ENCODE measurements around the gene TTLL11. TPM values are rescaled to one million over a fixed set of nuclear protein-coding genes. Genes with fewer than 3 reads are reported as not detected.

The TTLL11 gene
- total and polyA plus RNA-seq, 8 donors = 5.4 to 11.6 (median 9.5) TPM

DNA sequence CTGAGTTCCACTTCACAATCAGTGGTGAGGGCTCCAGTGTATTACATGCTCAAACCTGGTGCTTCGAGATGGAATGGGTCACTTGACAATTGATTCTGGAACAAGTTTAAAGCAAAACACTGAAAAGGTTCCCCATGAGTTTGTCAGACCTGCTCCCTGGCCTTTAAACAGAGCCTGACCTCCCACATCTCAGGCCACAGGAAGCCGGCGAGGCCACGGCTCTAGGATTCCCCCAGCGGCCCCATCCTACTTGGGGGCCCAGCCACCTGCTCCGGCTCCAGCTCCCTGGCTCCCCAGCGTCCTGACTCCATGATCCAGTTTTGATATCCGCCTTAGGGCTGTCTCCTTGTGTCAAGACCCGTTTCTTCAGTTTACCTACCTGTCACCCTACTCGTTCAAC is 62.0 kb downstream of the TTLL11 start:
- intact Hi-C loops (cut with DNase I) = no loop called here
- Histone ChIP-seq H3K27ac (no peak overlapping the region), H3K27me3 (no peaks in the 10 kb centered on the region), H3K4me1 (peaks cover 0 to 11% of the 10 kb centered on the region in 2 donors), H3K36me3 (no peaks in the 10 kb centered on the region), H3K9me3 (no peaks in the 10 kb centered on the region), H3K4me3 (no peak overlapping the region)
- DNase-seq = no peak
- ATAC-seq = no peak
- TF ChIP-seq, protein P1, sequence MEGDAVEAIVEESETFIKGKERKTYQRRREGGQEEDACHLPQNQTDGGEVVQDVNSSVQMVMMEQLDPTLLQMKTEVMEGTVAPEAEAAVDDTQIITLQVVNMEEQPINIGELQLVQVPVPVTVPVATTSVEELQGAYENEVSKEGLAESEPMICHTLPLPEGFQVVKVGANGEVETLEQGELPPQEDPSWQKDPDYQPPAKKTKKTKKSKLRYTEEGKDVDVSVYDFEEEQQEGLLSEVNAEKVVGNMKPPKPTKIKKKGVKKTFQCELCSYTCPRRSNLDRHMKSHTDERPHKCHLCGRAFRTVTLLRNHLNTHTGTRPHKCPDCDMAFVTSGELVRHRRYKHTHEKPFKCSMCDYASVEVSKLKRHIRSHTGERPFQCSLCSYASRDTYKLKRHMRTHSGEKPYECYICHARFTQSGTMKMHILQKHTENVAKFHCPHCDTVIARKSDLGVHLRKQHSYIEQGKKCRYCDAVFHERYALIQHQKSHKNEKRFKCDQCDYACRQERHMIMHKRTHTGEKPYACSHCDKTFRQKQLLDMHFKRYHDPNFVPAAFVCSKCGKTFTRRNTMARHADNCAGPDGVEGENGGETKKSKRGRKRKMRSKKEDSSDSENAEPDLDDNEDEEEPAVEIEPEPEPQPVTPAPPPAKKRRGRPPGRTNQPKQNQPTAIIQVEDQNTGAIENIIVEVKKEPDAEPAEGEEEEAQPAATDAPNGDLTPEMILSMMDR (IDR thresholded peaks at IDR 0.05) = no peak

GRCh38 chr9:122030357-122030756 is 62.8 kb downstream of the TTLL11 start:
- H3K27me3 ChIP-seq = no peaks in the 10 kb centered on the region
- no peak for DNase-seq
- TF ChIP-seq, protein P1 (IDR thresholded peaks at IDR 0.05) = no peak
- no peak for ATAC-seq
- intact Hi-C loops (cut with DNase I) = no loop called here
- H3K36me3 ChIP-seq = no peaks in the 10 kb centered on the region
- H3K27ac ChIP-seq = no peak overlapping the region
- H3K9me3 ChIP-seq = no peaks in the 10 kb centered on the region
- H3K4me1 ChIP-seq = peaks cover 0 to 11% of the 10 kb centered on the region in 2 donors
- no peak overlapping the region for H3K4me3 ChIP-seq

GRCh38 chr9:122029898-122030297 is 63.2 kb downstream of the TTLL11 start:
- ATAC-seq (no peak), DNase-seq (no peak)
- TF ChIP-seq, protein P1 (IDR thresholded peaks at IDR 0.05) = no peak
- H3K36me3 ChIP-seq = no peaks in the 10 kb centered on the region
- no peak overlapping the region for H3K27ac ChIP-seq
- intact Hi-C loops (cut with DNase I) = no loop called here
- no peaks in the 10 kb centered on the region for H3K9me3 ChIP-seq
- no peak overlapping the region for H3K4me3 ChIP-seq
- no peaks in the 10 kb centered on the region for H3K27me3 ChIP-seq
- peaks cover 0 to 11% of the 10 kb centered on the region in 2 donors for H3K4me1 ChIP-seq

- intact Hi-C loops (cut with DNase I) = no loop called here
These were observed 65.0 kb downstream of the TTLL11 start for GRCh38 chr9:122028089-122028488.

DNA sequence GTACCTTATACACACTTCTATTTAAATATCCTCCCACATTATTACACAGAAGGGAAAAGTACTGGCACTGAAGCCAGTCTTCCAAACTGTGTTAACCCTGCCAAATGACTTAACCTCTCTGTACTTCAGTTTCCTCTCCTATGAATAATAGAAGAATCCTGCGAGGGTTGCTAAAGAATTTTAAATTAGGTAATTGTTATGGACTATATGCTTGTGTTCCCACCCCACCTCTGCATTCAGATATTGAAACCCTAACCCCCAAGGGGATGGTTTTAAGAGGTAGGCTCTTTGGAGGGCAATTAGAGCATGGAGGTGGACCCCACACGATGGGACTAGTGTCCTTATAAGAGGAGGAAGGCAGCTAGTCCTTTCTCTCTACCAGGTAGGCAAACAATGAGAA is 72.7 kb downstream of the TTLL11 start:
- TF ChIP-seq, protein P1 (IDR thresholded peaks at IDR 0.05) = no peak
- intact Hi-C loops (cut with DNase I) = no loop called here
- DNase-seq (no peak), ATAC-seq (no peak)
- Histone ChIP-seq H3K36me3 (no peaks in the 10 kb centered on the region), H3K4me1 (no peaks in the 10 kb centered on the region), H3K9me3 (no peaks in the 10 kb centered on the region), H3K4me3 (no peak overlapping the region), H3K27ac (no peak overlapping the region), H3K27me3 (no peaks in the 10 kb centered on the region)

More at GRCh38 chr9:122028089-122028488, 65.0 kb downstream of the TTLL11 start:
- no peak for DNase-seq
- Histone ChIP-seq H3K27ac (no peak overlapping the region), H3K27me3 (no peaks in the 10 kb centered on the region), H3K4me3 (no peak overlapping the region), H3K4me1 (no peaks in the 10 kb centered on the region), H3K36me3 (no peaks in the 10 kb centered on the region), H3K9me3 (no peaks in the 10 kb centered on the region)
- TF ChIP-seq, protein P1 (IDR thresholded peaks at IDR 0.05) = no peak
- no peak for ATAC-seq
